Stimulated activated CD8-positive, alpha-beta memory T cell treated with anti-CD3 and anti-CD28 coated beads, Interleukin-12 subunit alpha, Interleukin-12 subunit beta, amount 100 ng/mL, for 4 hours (primary cell): ENCODE measurements around the gene ATP13A2.
"Not testable (repeated sequence)": the region's sequence is repeated elsewhere in the genome, so short reads cannot be mapped to it uniquely, and the experiment has no call there.

ENCODE experiments used
- DNase-seq: peaks from one replicate; pipeline ENCODE4 v3.0.0-alpha.2; 2020; ENCODE audit warnings: low read depth

ATP13A2 gene

GRCh38 chr1:16957731-16958130 is 54.0 kb downstream of the ATP13A2 start:
- no peak for DNase-seq

GRCh38 chr1:16956775-16957174 is 55.0 kb downstream of the ATP13A2 start:
- no peak for DNase-seq

GRCh38 chr1:16955186-16955585 is 56.5 kb downstream of the ATP13A2 start:
- no peak for DNase-seq

- DNase-seq: no peak
Observed at GRCh38 chr1:16954579-16954978, 57.1 kb downstream of the ATP13A2 start.

GRCh38 chr1:16952376-16952775 is 59.4 kb downstream of the ATP13A2 start:
- not testable (repeated sequence) for DNase-seq

GRCh38 chr1:16949026-16949425 is 62.7 kb downstream of the ATP13A2 start:
- DNase-seq: not testable (repeated sequence)

GRCh38 chr1:16948282-16948891 is 63.3 kb downstream of the ATP13A2 start:
- DNase-seq: not testable (repeated sequence)

GRCh38 chr1:16946646-16947045 is 65.1 kb downstream of the ATP13A2 start:
- DNase-seq: no peak

- not testable (repeated sequence) for DNase-seq
Observed at GRCh38 chr1:16946185-16946584, 65.5 kb downstream of the ATP13A2 start.

GRCh38 chr1:16945512-16945911 is 66.2 kb downstream of the ATP13A2 start:
- not testable (repeated sequence) for DNase-seq

GRCh38 chr1:16944038-16944437 is 67.7 kb downstream of the ATP13A2 start:
- no peak for DNase-seq

- DNase-seq: not testable (repeated sequence)
Observed at GRCh38 chr1:16939386-16940180, 72.1 kb downstream of the ATP13A2 start.

GRCh38 chr1:16938351-16939321 is 73.1 kb downstream of the ATP13A2 start:
- DNase-seq: no peak

- DNase-seq: not testable (repeated sequence)
Observed at GRCh38 chr1:16936580-16936979, 75.1 kb downstream of the ATP13A2 start.
